LNCaP clone FGC (cell line): Measurements from ENCODE around the gene CDH6.

Experiments used
- DNase-seq: peaks from one replicate; pipeline ENCODE4 v3.0.0-alpha.2; 2011; ENCODE audit warnings: low read depth
- H3K4me3 ChIP-seq: 2 replicates; pipeline ENCODE4 v1.5.1; 2011; ENCODE audit warnings: mild to moderate bottlenecking, low read depth, low read length, control low read depth
- CTCF ChIP-seq: IDR thresholded peaks from 2 replicates; pipeline ENCODE4 v1.5.1; 2012; ENCODE audit warnings: mild to moderate bottlenecking; ENCODE audit not compliant: control insufficient read depth, insufficient read depth; ENCODE audit errors: extremely low read depth

The CDH6 gene

DNA sequence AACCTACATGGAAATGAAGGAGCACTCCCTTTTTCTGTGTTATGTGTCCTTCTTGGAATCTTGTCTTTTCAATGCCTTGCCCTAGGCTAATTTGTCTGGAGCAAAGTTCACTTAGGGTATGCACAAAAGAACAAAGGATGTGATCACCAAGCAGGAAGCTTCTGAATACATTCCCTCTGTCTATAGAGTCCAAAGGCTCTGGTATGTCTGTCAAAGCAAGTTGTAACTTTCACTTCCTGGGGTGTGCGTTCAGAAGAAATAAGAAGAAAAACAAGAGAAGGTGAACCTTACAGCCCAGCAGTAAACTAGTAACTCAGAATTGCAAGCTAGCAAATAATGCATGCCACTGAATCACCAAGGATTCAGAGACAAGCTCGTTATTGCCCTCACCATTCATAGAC is 31.7 kb upstream of the CDH6 start:
- no peak for DNase-seq
- no peak overlapping the region for H3K4me3 ChIP-seq
- TF ChIP-seq CTCF: no peak

GRCh38 chr5:31165729-31166128 is 27.8 kb upstream of the CDH6 start:
- no peak overlapping the region for H3K4me3 ChIP-seq
- no peak for DNase-seq
- TF ChIP-seq CTCF: no peak

- no peak for TF ChIP-seq CTCF
- no peak overlapping the region for H3K4me3 ChIP-seq
- DNase-seq: no peak
These were observed 24.1 kb upstream of the CDH6 start for GRCh38 chr5:31169379-31169778.

- no peak for DNase-seq
- no peak for TF ChIP-seq CTCF
- H3K4me3 ChIP-seq: no peak overlapping the region
These were observed 20.6 kb upstream of the CDH6 start for GRCh38 chr5:31172881-31173280.

DNA sequence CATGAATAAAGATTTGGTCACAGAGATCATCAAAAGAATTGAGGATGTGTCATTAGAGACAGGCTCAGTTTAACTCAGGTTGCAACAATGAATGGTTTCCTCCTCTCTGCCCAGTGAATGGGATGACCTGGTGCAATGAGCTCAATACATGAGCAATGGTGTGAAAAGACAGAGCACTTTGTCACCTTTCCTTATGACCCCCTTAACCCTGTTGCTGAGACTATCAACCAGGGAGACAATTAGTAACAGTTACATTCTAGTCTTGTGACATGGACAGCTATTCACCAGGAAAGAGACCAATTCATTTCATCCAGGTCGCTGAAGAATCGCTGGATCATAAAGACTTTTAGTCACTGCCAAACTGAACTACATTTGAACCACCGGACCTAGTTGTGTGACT is 19.9 kb upstream of the CDH6 start:
- DNase-seq: no peak
- H3K4me3 ChIP-seq: no peak overlapping the region
- TF ChIP-seq CTCF: no peak

GRCh38 chr5:31181376-31181987 is 12.0 kb upstream of the CDH6 start:
- H3K4me3 ChIP-seq: no peak overlapping the region
- DNase-seq: no peak
- TF ChIP-seq CTCF: no peak

- DNase-seq: no peak
- no peak for TF ChIP-seq CTCF
These were observed 11.3 kb upstream of the CDH6 start for GRCh38 chr5:31182136-31182535.

More at GRCh38 chr5:31182136-31182535, 11.3 kb upstream of the CDH6 start:
- H3K4me3 ChIP-seq: no peak overlapping the region
